H9 (cell line): ENCODE results near the gene NID1. TPM values are rescaled to one million over a fixed set of nuclear protein-coding genes. Genes with fewer than 3 reads are reported as not detected.

Experiments
- DNase-seq: peaks from one replicate; pipeline ENCODE4 v3.0.0-alpha.2; 2017
- H2AFZ ChIP-seq: one replicate; pipeline ENCODE4 v1.6.1; 2013; ENCODE audit warnings: mild to moderate bottlenecking, low read length, control low read depth, moderate library complexity
- H2AK5ac ChIP-seq: 2 replicates; pipeline ENCODE4 v1.6.1; 2013; ENCODE audit warnings: low read length, control low read depth, mixed read lengths; ENCODE audit not compliant: insufficient read length
- H2BK120ac ChIP-seq: one replicate; pipeline ENCODE4 v1.6.1; 2013; ENCODE audit warnings: low read depth, mild to moderate bottlenecking, low read length, control low read depth, inconsistent platforms; ENCODE audit not compliant: poor library complexity, severe bottlenecking
- H2BK12ac ChIP-seq: 2 replicates; pipeline ENCODE4 v1.6.1; 2013; ENCODE audit warnings: low read length, control low read depth, mixed read lengths, low read depth; ENCODE audit not compliant: insufficient read length
- H2BK15ac ChIP-seq: 2 replicates; pipeline ENCODE4 v1.6.1; 2013; ENCODE audit warnings: low read depth, low read length, control low read depth
- H2BK20ac ChIP-seq: one replicate; pipeline ENCODE4 v1.6.1; 2013; ENCODE audit warnings: low read depth, mild to moderate bottlenecking, low read length, control low read depth, inconsistent platforms; ENCODE audit not compliant: poor library complexity, severe bottlenecking
- H2BK5ac ChIP-seq: 2 replicates; pipeline ENCODE4 v1.6.1; 2013; ENCODE audit warnings: low read length, control low read depth, mixed read lengths; ENCODE audit not compliant: insufficient read length
- H3K14ac ChIP-seq: 2 replicates; pipeline ENCODE4 v1.6.1; 2013; ENCODE audit warnings: low read length, control low read depth; ENCODE audit not compliant: insufficient read depth
- H3K18ac ChIP-seq: 2 replicates; pipeline ENCODE4 v1.6.1; 2013; ENCODE audit warnings: low read depth, mild to moderate bottlenecking, mixed read lengths, low read length, control low read depth; ENCODE audit not compliant: insufficient read length
- H3K23ac ChIP-seq: 2 replicates; pipeline ENCODE4 v1.6.1; 2013; ENCODE audit warnings: low read length, control low read depth, mixed read lengths, low read depth; ENCODE audit not compliant: insufficient read length
- H3K23me2 ChIP-seq: 2 replicates; pipeline ENCODE4 v1.6.1; 2013; ENCODE audit warnings: low read depth, mild to moderate bottlenecking, mixed read lengths, low read length, control low read depth; ENCODE audit not compliant: insufficient read length, poor library complexity, severe bottlenecking
- H3K27ac ChIP-seq: 2 replicates; pipeline ENCODE4 v1.5.1; 2013; ENCODE audit warnings: low read length, control low read depth, mixed read lengths, low read depth; ENCODE audit not compliant: insufficient read length
- H3K27me3 ChIP-seq: 2 replicates; pipeline ENCODE4 v1.6.1; 2013; ENCODE audit warnings: low read length, control low read depth, inconsistent platforms; ENCODE audit not compliant: insufficient read depth
- H3K4ac ChIP-seq: 2 replicates; pipeline ENCODE4 v1.6.1; 2013; ENCODE audit warnings: low read depth, mild to moderate bottlenecking, control low read depth, inconsistent platforms, low read length, moderate library complexity
- H3K4me1 ChIP-seq: 2 replicates; pipeline ENCODE4 v1.6.1; 2013; ENCODE audit warnings: low read length, control low read depth, inconsistent platforms; ENCODE audit not compliant: insufficient read depth
- H3K4me2 ChIP-seq: 2 replicates; pipeline ENCODE4 v1.6.1; 2013; ENCODE audit warnings: low read length, control low read depth, mixed read lengths; ENCODE audit not compliant: insufficient read length, insufficient read depth
- H3K56ac ChIP-seq: 2 replicates; pipeline ENCODE4 v1.6.1; 2013; ENCODE audit warnings: low read depth, mild to moderate bottlenecking, mixed read lengths, low read length, control low read depth; ENCODE audit not compliant: insufficient read length
- H3K79me1 ChIP-seq: 2 replicates; pipeline ENCODE4 v1.6.1; 2013; ENCODE audit warnings: low read depth, mild to moderate bottlenecking, moderate library complexity, low read length, control low read depth, inconsistent platforms; ENCODE audit not compliant: insufficient read depth, poor library complexity, severe bottlenecking
- H3K79me2 ChIP-seq: 2 replicates; pipeline ENCODE4 v1.6.1; 2013; ENCODE audit warnings: low read length, control low read depth, inconsistent platforms; ENCODE audit not compliant: insufficient read depth
- H3K9ac ChIP-seq: 2 replicates; pipeline ENCODE4 v1.6.1; 2013; ENCODE audit warnings: low read length, control low read depth, mixed read lengths; ENCODE audit not compliant: insufficient read length; ENCODE audit errors: extremely low read depth
- H3K9me3 ChIP-seq: one replicate; pipeline ENCODE4 v1.6.1; 2013; ENCODE audit warnings: low read depth, low read length, inconsistent platforms; ENCODE audit not compliant: control insufficient read depth
- H3T11ph ChIP-seq: one replicate; pipeline ENCODE4 v1.6.1; 2013; ENCODE audit warnings: mild to moderate bottlenecking, low read length, control low read depth, inconsistent platforms
- H4K20me1 ChIP-seq: one replicate; pipeline ENCODE4 v1.6.1; 2013; ENCODE audit not compliant: control insufficient read depth, insufficient read length, insufficient read depth
- H4K5ac ChIP-seq: 2 replicates; pipeline ENCODE4 v1.6.1; 2013; ENCODE audit warnings: low read depth, mild to moderate bottlenecking, mixed read lengths, low read length, control low read depth; ENCODE audit not compliant: insufficient read length
- H4K8ac ChIP-seq: replicated peaks from 2 replicates; pipeline ENCODE4 v1.6.1; 2013; ENCODE audit warnings: low read length, control low read depth, mixed read lengths, low read depth; ENCODE audit not compliant: insufficient read length
- H4K91ac ChIP-seq: 2 replicates; pipeline ENCODE4 v1.6.1; 2013; ENCODE audit warnings: low read depth, mild to moderate bottlenecking, moderate library complexity, mixed read lengths, low read length, control low read depth; ENCODE audit not compliant: insufficient read length
- H3K27ac Mint-ChIP-seq, 3 experiments: 2 replicates in 2 of 3; 3 replicates in 1 of 3; pipeline ENCODE4 v1.8.0; 2020 to 2021; ENCODE audit warnings: mixed read lengths in 3 of 3, mild to moderate bottlenecking in 1 of 3, moderate library complexity in 1 of 3
- H3K27me3 Mint-ChIP-seq: 2 replicates; pipeline ENCODE4 v1.8.0; 2021; ENCODE audit warnings: low read depth, mild to moderate bottlenecking, moderate library complexity, mixed read lengths
- H3K36me3 Mint-ChIP-seq, 3 experiments: 2 replicates in 2 of 3; 3 replicates in 1 of 3; pipeline ENCODE4 v1.8.0; 2020 to 2021; ENCODE audit warnings: low read depth in 3 of 3, mixed read lengths in 3 of 3; ENCODE audit not compliant: insufficient read depth in 1 of 3
- H3K4me1 Mint-ChIP-seq, 2 experiments: 2 replicates each; pipeline ENCODE4 v1.8.0; 2020; ENCODE audit warnings: mixed read lengths in 2 of 2
- H3K4me3 Mint-ChIP-seq, 2 experiments: 2 replicates in 1 of 2; 3 replicates in 1 of 2; pipeline ENCODE4 v1.8.0; 2020 to 2021; ENCODE audit warnings: mild to moderate bottlenecking in 2 of 2, mixed read lengths in 2 of 2, moderate library complexity in 1 of 2
- H3K9me3 Mint-ChIP-seq, 2 experiments: 2 replicates in 1 of 2; 3 replicates in 1 of 2; pipeline ENCODE4 v1.8.0; 2020; ENCODE audit warnings: mild to moderate bottlenecking in 2 of 2, mixed read lengths in 2 of 2, moderate library complexity in 1 of 2
- WGBS: extraction: QIAGEN DNeasy Blood & Tissue Kit; methylation state at CpG from one replicate; pipeline ENCODE4 v1.1.7; 2013; ENCODE audit warnings: missing lambda C conversion rate, low lambda C conversion rate, mixed read lengths; ENCODE audit not compliant: insufficient read length; ENCODE audit errors: extremely low coverage; 5-methylcytosine and 5-hydroxymethylcytosine counted together
- total RNA-seq: library from RNA; stranded (reverse); gene quantifications from 2 replicates; pipeline ENCODE4 v1.2.1, GENCODE V29; 2021
- TF ChIP-seq, protein P1 (sequence below): fragments of 200-600 bp; sonication (generic); conservative IDR thresholded peaks from 3 replicates; pipeline ENCODE4 v1.8.0; 2021; ENCODE audit warnings: antibody characterized with exemption, mild to moderate bottlenecking

NID1 gene
- total RNA-seq, 1 experiment from 2014 or later: 28.5 TPM

DNA sequence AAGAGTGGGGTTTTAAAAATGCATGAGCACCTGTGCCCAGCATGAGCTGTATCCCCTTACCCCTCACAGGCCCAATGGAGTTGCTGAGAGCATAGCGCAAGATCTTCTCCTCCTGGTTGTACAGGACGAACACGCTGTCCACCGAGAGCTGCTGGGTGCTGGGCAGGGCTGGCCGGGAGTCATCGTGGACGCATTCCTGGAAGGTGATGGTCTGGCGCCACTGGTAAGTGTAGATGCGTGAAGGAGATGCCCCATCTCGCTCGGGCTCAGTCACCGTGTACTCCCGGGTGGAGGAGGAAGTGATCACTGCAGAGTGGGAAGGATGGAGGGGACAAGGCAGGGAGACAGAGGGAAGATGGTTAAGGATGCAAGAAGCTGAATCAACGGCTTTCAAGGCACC is 39.1 kb downstream of the NID1 start:
- Histone ChIP-seq H3K56ac (no peak overlapping the region), H3K14ac (no peak overlapping the region), H3T11ph (no peak overlapping the region), H3K18ac (no peak overlapping the region), H3K27ac (no peak overlapping the region), H3K4me1 (no peaks in the 10 kb centered on the region), H4K20me1 (no peaks in the 10 kb centered on the region), H3K4me2 (no peak overlapping the region), H3K27me3 (no peaks in the 10 kb centered on the region), H3K9ac (no peak overlapping the region), H4K91ac (no peak overlapping the region), H3K4ac (no peak overlapping the region), H2BK5ac (no peak overlapping the region), H3K23me2 (no peaks in the 10 kb centered on the region), H2AK5ac (no peak overlapping the region), H3K9me3 (no peaks in the 10 kb centered on the region), H2BK15ac (no peak overlapping the region), H3K79me2 (no peaks in the 10 kb centered on the region), H2BK120ac (no peak overlapping the region), H2BK20ac (no peak overlapping the region), H2BK12ac (no peak overlapping the region), H3K79me1 (no peaks in the 10 kb centered on the region), H3K23ac (no peak overlapping the region), H2AFZ (no peak overlapping the region), H4K8ac (no peak overlapping the region), H4K5ac (no peak overlapping the region)
- TF ChIP-seq, protein P1, sequence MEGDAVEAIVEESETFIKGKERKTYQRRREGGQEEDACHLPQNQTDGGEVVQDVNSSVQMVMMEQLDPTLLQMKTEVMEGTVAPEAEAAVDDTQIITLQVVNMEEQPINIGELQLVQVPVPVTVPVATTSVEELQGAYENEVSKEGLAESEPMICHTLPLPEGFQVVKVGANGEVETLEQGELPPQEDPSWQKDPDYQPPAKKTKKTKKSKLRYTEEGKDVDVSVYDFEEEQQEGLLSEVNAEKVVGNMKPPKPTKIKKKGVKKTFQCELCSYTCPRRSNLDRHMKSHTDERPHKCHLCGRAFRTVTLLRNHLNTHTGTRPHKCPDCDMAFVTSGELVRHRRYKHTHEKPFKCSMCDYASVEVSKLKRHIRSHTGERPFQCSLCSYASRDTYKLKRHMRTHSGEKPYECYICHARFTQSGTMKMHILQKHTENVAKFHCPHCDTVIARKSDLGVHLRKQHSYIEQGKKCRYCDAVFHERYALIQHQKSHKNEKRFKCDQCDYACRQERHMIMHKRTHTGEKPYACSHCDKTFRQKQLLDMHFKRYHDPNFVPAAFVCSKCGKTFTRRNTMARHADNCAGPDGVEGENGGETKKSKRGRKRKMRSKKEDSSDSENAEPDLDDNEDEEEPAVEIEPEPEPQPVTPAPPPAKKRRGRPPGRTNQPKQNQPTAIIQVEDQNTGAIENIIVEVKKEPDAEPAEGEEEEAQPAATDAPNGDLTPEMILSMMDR: no peak
- peaks cover 0 to 17% (median 0%) of the 10 kb centered on the region in 3 experiments; a peak in 2 of 7 replicates for H3K36me3 Mint-ChIP-seq
- WGBS: no CpG with 5 or more reads among the region's 14 CpGs
- H3K27ac Mint-ChIP-seq: no peak overlapping the region; a peak in 1 of 7 replicates
- H3K9me3 Mint-ChIP-seq: no peaks in the 10 kb centered on the region
- no peaks in the 10 kb centered on the region for H3K4me1 Mint-ChIP-seq
- no peak for DNase-seq
- no peak overlapping the region for H3K4me3 Mint-ChIP-seq
- H3K27me3 Mint-ChIP-seq: no peaks in the 10 kb centered on the region
